Measurements from ENCODE around the gene TMEM41B. TPM values are rescaled to one million over a fixed set of nuclear protein-coding genes. Genes with fewer than 3 reads are reported as not detected.

Gene TMEM41B
- total RNA-seq, 4 donors from 2014 or later, result 14.4 to 23.5 (median 16.9) TPM

GRCh38 chr11:9232482-9232881, 81.9 kb downstream of the TMEM41B start:
- Histone ChIP-seq H3K4me3 (no peak overlapping the region), H3K4me1 (peaks cover 0 to 42% (median 3%) of the 10 kb centered on the region in 3 donors), H3K27me3 (no peaks in the 10 kb centered on the region), H3K27ac (peak overlapping the region in 2 of 4 donors; percentile 63 to 74), H3K9me3 (no peaks in the 10 kb centered on the region), H3K36me3 (no peaks in the 10 kb centered on the region)
- TF ChIP-seq POLR2AphosphoS5 (IDR thresholded peaks at IDR 0.05) (no peak), POLR2A (IDR thresholded peaks at IDR 0.05) (no peak)
- TF ChIP-seq, protein P1, sequence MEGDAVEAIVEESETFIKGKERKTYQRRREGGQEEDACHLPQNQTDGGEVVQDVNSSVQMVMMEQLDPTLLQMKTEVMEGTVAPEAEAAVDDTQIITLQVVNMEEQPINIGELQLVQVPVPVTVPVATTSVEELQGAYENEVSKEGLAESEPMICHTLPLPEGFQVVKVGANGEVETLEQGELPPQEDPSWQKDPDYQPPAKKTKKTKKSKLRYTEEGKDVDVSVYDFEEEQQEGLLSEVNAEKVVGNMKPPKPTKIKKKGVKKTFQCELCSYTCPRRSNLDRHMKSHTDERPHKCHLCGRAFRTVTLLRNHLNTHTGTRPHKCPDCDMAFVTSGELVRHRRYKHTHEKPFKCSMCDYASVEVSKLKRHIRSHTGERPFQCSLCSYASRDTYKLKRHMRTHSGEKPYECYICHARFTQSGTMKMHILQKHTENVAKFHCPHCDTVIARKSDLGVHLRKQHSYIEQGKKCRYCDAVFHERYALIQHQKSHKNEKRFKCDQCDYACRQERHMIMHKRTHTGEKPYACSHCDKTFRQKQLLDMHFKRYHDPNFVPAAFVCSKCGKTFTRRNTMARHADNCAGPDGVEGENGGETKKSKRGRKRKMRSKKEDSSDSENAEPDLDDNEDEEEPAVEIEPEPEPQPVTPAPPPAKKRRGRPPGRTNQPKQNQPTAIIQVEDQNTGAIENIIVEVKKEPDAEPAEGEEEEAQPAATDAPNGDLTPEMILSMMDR (IDR thresholded peaks at IDR 0.05), result no peak
- no peak for ATAC-seq
- 57 to 66% methylated on average over 3 of the region's 3 CpGs for WGBS, 2 donors (ENCODE audit: low coverage in 1 of 2)

DNA sequence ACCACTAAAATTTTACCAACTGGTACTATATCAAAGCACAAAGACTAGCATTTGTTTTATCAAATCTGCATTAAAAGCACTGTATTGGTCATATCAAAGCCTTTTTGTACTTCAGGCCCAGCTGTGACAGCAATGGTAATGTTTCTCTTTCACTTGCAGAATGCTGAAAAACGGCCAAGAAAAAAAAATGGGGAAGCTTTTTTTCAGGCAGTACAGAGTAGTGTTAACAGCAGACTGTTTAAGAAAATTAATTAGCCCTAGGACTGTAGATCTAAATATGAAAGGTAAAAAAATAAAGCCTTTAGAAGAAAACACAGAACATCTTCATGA, 82.6 kb downstream of the TMEM41B start:
- ATAC-seq, result peak; percentile 43
- Histone ChIP-seq H3K4me1 (peaks cover 0 to 42% (median 3%) of the 10 kb centered on the region in 3 donors), H3K9me3 (no peaks in the 10 kb centered on the region), H3K27me3 (no peaks in the 10 kb centered on the region), H3K36me3 (no peaks in the 10 kb centered on the region), H3K4me3 (peak overlapping the region in 1 of 2 donors; percentile 30), H3K27ac (peak overlapping the region in 3 of 4 donors; percentile 24 to 74 (median 63))
- 0% methylated on average over 1 of the region's 1 CpG for WGBS, 2 donors (ENCODE audit: low coverage in 1 of 2)
- no peak for TF ChIP-seq POLR2AphosphoS5 (IDR thresholded peaks at IDR 0.05)
- no peak for TF ChIP-seq POLR2A (IDR thresholded peaks at IDR 0.05)
- TF ChIP-seq EP300 (IDR thresholded peaks at IDR 0.05), result no peak
- TF ChIP-seq, protein P1 (IDR thresholded peaks at IDR 0.05), result no peak

Small RNA genes within 50 kb of the gene (small RNA-seq; reads per million reads assigned to genes)
- 0 reads per million in 4 donors for gene RF00017

Other genes starting within 250 kb of the TMEM41B start
- gene SCUBE2, start 223.0 kb downstream of the TMEM41B start, total RNA-seq, result 10 to 100 TPM in 1 of 4 donors, 1 to 10 TPM in 2, under 1 TPM in 1; 0.78 to 13.1 (median 5.0) TPM
- 100 to 1,000 TPM in 2 of 4 donors, 10 to 100 TPM in 2; 79.2 to 151 (median 96.2) TPM for gene DENND5A, start 49.2 kb downstream of the TMEM41B start, total RNA-seq
- gene IPO7, start 70.1 kb upstream of the TMEM41B start, total RNA-seq, result 100 to 1,000 TPM; 126 to 150 (median 136) TPM
- gene ZNF143, start 146.4 kb upstream of the TMEM41B start, total RNA-seq, result 10 to 100 TPM; 33.7 to 72.5 (median 52.5) TPM